OCI-LY1 (cell line): Measurements from ENCODE around the gene CLSTN2.

Experiments used
- H2AFZ ChIP-seq: fragments of 200-600 bp; sonication (generic), shearing (Covaris generic); 2 replicates; pipeline ENCODE4 v1.6.0; 2014; ENCODE audit warnings: antibody characterized with exemption, mild to moderate bottlenecking, low read length
- H3F3A ChIP-seq: fragments of 200-600 bp; sonication (generic), shearing (Covaris generic); 2 replicates; pipeline ENCODE4 v1.6.0; 2014; ENCODE audit warnings: mild to moderate bottlenecking, antibody characterized with exemption, low read length, moderate library complexity; ENCODE audit not compliant: insufficient read depth
- H3K27ac ChIP-seq: fragments of 200-600 bp; sonication (generic); 2 replicates; pipeline ENCODE4 v1.5.1; 2014; ENCODE audit warnings: low read length, mixed run types, mild to moderate bottlenecking, low read depth; ENCODE audit not compliant: poor library complexity, severe bottlenecking
- H3K27me3 ChIP-seq: fragments of 200-600 bp; sonication (generic); 2 replicates; pipeline ENCODE4 v1.6.0; 2014; ENCODE audit warnings: antibody characterized with exemption, mild to moderate bottlenecking, low read length, moderate library complexity; ENCODE audit not compliant: insufficient read depth
- H3K36me3 ChIP-seq: fragments of 200-600 bp; sonication (generic); 2 replicates; pipeline ENCODE4 v1.6.1; 2014; ENCODE audit warnings: mild to moderate bottlenecking, antibody characterized with exemption, low read length, moderate library complexity, mixed read lengths; ENCODE audit not compliant: insufficient read depth
- H3K4me1 ChIP-seq: fragments of 200-600 bp; sonication (generic); 2 replicates; pipeline ENCODE4 v1.5.1; 2014; ENCODE audit warnings: mild to moderate bottlenecking, low read length, moderate library complexity; ENCODE audit not compliant: insufficient read depth, severe bottlenecking
- H3K4me2 ChIP-seq: fragments of 200-600 bp; sonication (generic), shearing (Covaris generic); 2 replicates; pipeline ENCODE4 v1.6.1; 2014; ENCODE audit warnings: low read length
- H3K4me3 ChIP-seq: fragments of 200-600 bp; sonication (generic); 2 replicates; pipeline ENCODE4 v1.5.1; 2014; ENCODE audit warnings: low read length, low read depth, mild to moderate bottlenecking, mixed read lengths; ENCODE audit not compliant: poor library complexity, severe bottlenecking
- H3K79me2 ChIP-seq: fragments of 200-600 bp; shearing (Covaris generic); 2 replicates; pipeline ENCODE4 v1.6.1; 2016; ENCODE audit warnings: mixed run types, low read length, mixed read lengths; ENCODE audit not compliant: insufficient read depth
- H3K9ac ChIP-seq: fragments of 200-600 bp; sonication (generic), shearing (Covaris generic); 2 replicates; pipeline ENCODE4 v1.6.1; 2014; ENCODE audit warnings: mild to moderate bottlenecking, low read length, mixed read lengths
- H3K9me2 ChIP-seq: fragments of 200-600 bp; sonication (generic), shearing (Covaris generic); 2 replicates; pipeline ENCODE4 v1.6.1; 2014; ENCODE audit warnings: low read depth, mild to moderate bottlenecking, low read length, mixed read lengths
- H3K9me3 ChIP-seq: fragments of 200-600 bp; shearing (Covaris generic); 2 replicates; pipeline ENCODE4 v1.6.1; 2014; ENCODE audit warnings: low read length, mixed read lengths
- H4K20me1 ChIP-seq: fragments of 200-600 bp; sonication (generic), shearing (Covaris generic); 2 replicates; pipeline ENCODE4 v1.6.0; 2016; ENCODE audit warnings: mild to moderate bottlenecking, low read length; ENCODE audit not compliant: insufficient read depth
- EZH2 ChIP-seq: fragments of 200-600 bp; sonication (generic), shearing (Covaris generic); IDR thresholded peaks from 2 replicates; pipeline ENCODE4 v1.8.0; 2017; ENCODE audit warnings: borderline replicate concordance, mixed run types, mild to moderate bottlenecking, antibody characterized with exemption, low read length, moderate library complexity, mixed read lengths
- TF ChIP-seq, protein P1 (sequence below): fragments of 200-600 bp; sonication (generic), shearing (Covaris generic); IDR thresholded peaks from 2 replicates; pipeline ENCODE4 v1.5.1; 2017; ENCODE audit warnings: mild to moderate bottlenecking, antibody characterized with exemption, low read length, moderate library complexity, mixed read lengths

CLSTN2 gene

DNA sequence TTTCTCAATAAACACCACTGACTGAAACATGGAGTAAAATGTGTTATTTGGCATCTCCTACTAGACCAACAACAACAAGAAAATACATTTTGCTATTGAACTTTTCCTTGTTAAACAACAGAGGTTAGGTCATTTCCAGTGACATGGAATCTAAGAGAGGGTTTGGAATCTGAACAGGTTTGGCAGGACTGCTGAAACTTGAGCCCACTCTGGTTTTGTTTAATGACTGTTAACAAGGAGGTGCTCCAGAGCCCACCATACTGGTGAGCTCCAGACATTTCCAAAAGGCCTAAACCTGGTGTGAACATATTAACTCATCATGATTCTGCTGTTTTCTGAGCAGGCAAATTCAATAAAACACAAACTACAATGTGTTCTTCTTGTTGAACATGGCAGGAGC, 412.2 kb downstream of the CLSTN2 start:
- TF ChIP-seq, protein P1, sequence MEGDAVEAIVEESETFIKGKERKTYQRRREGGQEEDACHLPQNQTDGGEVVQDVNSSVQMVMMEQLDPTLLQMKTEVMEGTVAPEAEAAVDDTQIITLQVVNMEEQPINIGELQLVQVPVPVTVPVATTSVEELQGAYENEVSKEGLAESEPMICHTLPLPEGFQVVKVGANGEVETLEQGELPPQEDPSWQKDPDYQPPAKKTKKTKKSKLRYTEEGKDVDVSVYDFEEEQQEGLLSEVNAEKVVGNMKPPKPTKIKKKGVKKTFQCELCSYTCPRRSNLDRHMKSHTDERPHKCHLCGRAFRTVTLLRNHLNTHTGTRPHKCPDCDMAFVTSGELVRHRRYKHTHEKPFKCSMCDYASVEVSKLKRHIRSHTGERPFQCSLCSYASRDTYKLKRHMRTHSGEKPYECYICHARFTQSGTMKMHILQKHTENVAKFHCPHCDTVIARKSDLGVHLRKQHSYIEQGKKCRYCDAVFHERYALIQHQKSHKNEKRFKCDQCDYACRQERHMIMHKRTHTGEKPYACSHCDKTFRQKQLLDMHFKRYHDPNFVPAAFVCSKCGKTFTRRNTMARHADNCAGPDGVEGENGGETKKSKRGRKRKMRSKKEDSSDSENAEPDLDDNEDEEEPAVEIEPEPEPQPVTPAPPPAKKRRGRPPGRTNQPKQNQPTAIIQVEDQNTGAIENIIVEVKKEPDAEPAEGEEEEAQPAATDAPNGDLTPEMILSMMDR: no peak
- TF ChIP-seq EZH2: no peak
- H3K9ac ChIP-seq: no peak overlapping the region
- H3K4me2 ChIP-seq: no peak overlapping the region
- H3K9me2 ChIP-seq: no peaks in the 10 kb centered on the region
- no peak overlapping the region for H2AFZ ChIP-seq
- H3K36me3 ChIP-seq: no peaks in the 10 kb centered on the region
- no peaks in the 10 kb centered on the region for H3F3A ChIP-seq
- H3K27ac ChIP-seq: no peak overlapping the region
- peaks cover 11% of the 10 kb centered on the region for H3K9me3 ChIP-seq
- no peaks in the 10 kb centered on the region for H3K4me1 ChIP-seq
- H3K4me3 ChIP-seq: no peak overlapping the region
- no peaks in the 10 kb centered on the region for H3K79me2 ChIP-seq
- no peaks in the 10 kb centered on the region for H3K27me3 ChIP-seq
- no peaks in the 10 kb centered on the region for H4K20me1 ChIP-seq

DNA sequence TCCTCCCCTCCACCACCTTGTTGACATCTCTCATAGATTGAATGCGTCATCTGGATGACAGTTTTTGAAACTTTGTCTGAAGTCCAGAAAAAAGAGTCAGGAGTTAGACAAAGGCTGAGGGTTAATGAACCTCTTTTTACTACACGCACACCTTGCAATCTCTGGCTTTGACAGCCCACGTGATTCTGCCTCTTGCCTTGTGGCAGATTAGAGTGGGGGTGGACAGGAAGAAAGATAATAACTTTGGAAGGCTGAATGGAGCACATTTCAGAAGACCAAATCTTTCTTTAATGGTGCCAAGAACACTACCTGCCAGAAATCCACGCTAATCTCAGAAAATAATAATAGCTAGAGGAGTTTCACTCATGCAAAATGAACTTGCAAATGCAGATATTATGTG, 415.0 kb downstream of the CLSTN2 start:
- Histone ChIP-seq H3K4me2 (no peak overlapping the region), H4K20me1 (no peaks in the 10 kb centered on the region), H3K9me3 (peaks cover 11% of the 10 kb centered on the region), H3K9me2 (no peaks in the 10 kb centered on the region), H3K79me2 (no peaks in the 10 kb centered on the region), H3F3A (no peaks in the 10 kb centered on the region), H3K9ac (no peak overlapping the region), H3K27ac (no peak overlapping the region), H3K36me3 (no peaks in the 10 kb centered on the region), H3K4me1 (no peaks in the 10 kb centered on the region), H3K4me3 (no peak overlapping the region), H2AFZ (no peak overlapping the region), H3K27me3 (no peaks in the 10 kb centered on the region)
- TF ChIP-seq, protein P1: no peak
- TF ChIP-seq EZH2: no peak

DNA sequence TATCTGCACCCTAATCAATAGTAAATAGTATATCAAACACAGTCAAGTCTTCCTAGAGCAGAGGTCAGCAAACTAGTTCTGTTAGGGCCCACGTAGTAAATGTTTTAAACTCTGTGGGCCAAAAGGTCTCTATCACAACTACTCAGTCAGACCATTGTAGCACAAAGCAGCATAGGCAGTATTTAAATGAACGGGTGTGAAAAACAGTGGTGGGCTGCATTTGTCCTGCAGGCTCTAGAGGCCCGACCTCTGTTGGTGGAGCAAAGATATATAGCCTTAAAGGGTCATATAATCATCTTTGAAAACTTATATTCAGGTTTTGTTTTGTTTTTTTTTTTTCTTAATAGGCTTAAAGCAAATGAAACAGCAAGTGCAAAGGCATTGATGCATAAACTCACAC, 416.5 kb downstream of the CLSTN2 start:
- H3K36me3 ChIP-seq: no peaks in the 10 kb centered on the region
- H3K27ac ChIP-seq: no peak overlapping the region
- no peaks in the 10 kb centered on the region for H3F3A ChIP-seq
- TF ChIP-seq, protein P1: no peak
- TF ChIP-seq EZH2: no peak
- no peaks in the 10 kb centered on the region for H4K20me1 ChIP-seq
- no peak overlapping the region for H3K4me3 ChIP-seq
- no peaks in the 10 kb centered on the region for H3K9me2 ChIP-seq
- H3K4me1 ChIP-seq: no peaks in the 10 kb centered on the region
- no peak overlapping the region for H3K4me2 ChIP-seq
- H3K27me3 ChIP-seq: no peaks in the 10 kb centered on the region
- H3K79me2 ChIP-seq: no peaks in the 10 kb centered on the region
- H3K9me3 ChIP-seq: peaks cover 11% of the 10 kb centered on the region
- no peak overlapping the region for H2AFZ ChIP-seq
- no peak overlapping the region for H3K9ac ChIP-seq
